ENCODE results near the gene ACTC1. TPM values are rescaled to one million over a fixed set of nuclear protein-coding genes. Genes with fewer than 3 reads are reported as not detected.

Gene ACTC1
- polyA plus RNA-seq, 3 donors = not detected

GRCh38 chr15:34759992-34760391 lies 35.4 kb downstream of the ACTC1 start:
- Histone ChIP-seq H3K4me3 (replicated peaks in 1 of 3; ENCODE audit: low read depth in 2 of 3, low read length in 3 of 3) (no peak overlapping the region), H3K27ac (ENCODE audit: low read depth in 1 of 2, low read length in 2 of 2) (no peak overlapping the region), H3K9ac (ENCODE audit: insufficient read depth, low read length, poor library complexity, severe bottlenecking) (no peak overlapping the region), H3K36me3 (replicated peaks in 1 of 2; ENCODE audit: control insufficient read depth in 1 of 2, insufficient read depth in 2 of 2, low read length in 2 of 2) (no peaks in the 10 kb centered on the region), H2AFZ (ENCODE audit: insufficient read depth, low read depth, low read length, poor library complexity, severe bottlenecking) (no peak overlapping the region), H4K20me1 (ENCODE audit: insufficient read depth, low read length) (no peaks in the 10 kb centered on the region), H3K27me3 (ENCODE audit: control insufficient read depth in 2 of 2, insufficient read depth in 2 of 2, low read length in 2 of 2) (peaks cover 27 to 36% of the 10 kb centered on the region in 2 donors), H3K4me1 (ENCODE audit: control insufficient read depth in 1 of 2, insufficient read depth in 2 of 2, low read length in 2 of 2) (no peaks in the 10 kb centered on the region), H3K79me2 (ENCODE audit: insufficient read depth, low read length) (no peaks in the 10 kb centered on the region), H3K4me2 (replicated peaks; ENCODE audit: extremely low read depth, low read length, poor library complexity, severe bottlenecking) (no peak overlapping the region), H3K9me3 (replicated peaks in 1 of 2; ENCODE audit: control insufficient read depth in 1 of 2, insufficient read depth in 1 of 2, low read length in 2 of 2) (peaks cover 0 to 7% of the 10 kb centered on the region in 2 donors)
- no peaks in the 10 kb centered on the region for H3K4me1 Mint-ChIP-seq
- no peak overlapping the region for H3K27ac Mint-ChIP-seq
- no peak overlapping the region for H3K4me3 Mint-ChIP-seq
- intact Hi-C loops (cut with micrococcal nuclease) = no loop called here
- H3K27me3 Mint-ChIP-seq (ENCODE audit: low read depth in 3 of 3) = peaks cover 32 to 39% (median 33%) of the 10 kb centered on the region in 3 donors
- no peak for DNase-seq
- peaks cover 0 to 5% (median 4%) of the 10 kb centered on the region in 7 donors for H3K9me3 Mint-ChIP-seq
- WGBS (ENCODE audit: insufficient coverage) = 88% methylated on average over 2 of the region's 2 CpGs
- TF ChIP-seq, protein P1, sequence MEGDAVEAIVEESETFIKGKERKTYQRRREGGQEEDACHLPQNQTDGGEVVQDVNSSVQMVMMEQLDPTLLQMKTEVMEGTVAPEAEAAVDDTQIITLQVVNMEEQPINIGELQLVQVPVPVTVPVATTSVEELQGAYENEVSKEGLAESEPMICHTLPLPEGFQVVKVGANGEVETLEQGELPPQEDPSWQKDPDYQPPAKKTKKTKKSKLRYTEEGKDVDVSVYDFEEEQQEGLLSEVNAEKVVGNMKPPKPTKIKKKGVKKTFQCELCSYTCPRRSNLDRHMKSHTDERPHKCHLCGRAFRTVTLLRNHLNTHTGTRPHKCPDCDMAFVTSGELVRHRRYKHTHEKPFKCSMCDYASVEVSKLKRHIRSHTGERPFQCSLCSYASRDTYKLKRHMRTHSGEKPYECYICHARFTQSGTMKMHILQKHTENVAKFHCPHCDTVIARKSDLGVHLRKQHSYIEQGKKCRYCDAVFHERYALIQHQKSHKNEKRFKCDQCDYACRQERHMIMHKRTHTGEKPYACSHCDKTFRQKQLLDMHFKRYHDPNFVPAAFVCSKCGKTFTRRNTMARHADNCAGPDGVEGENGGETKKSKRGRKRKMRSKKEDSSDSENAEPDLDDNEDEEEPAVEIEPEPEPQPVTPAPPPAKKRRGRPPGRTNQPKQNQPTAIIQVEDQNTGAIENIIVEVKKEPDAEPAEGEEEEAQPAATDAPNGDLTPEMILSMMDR (IDR thresholded peaks at IDR 0.05) = no peak
- H3K36me3 Mint-ChIP-seq = no peaks in the 10 kb centered on the region

- H3K9me3 ChIP-seq (replicated peaks in 1 of 2; ENCODE audit: control insufficient read depth in 1 of 2, insufficient read depth in 1 of 2, low read length in 2 of 2) = peaks cover 0 to 7% of the 10 kb centered on the region in 2 donors
- no peaks in the 10 kb centered on the region for H3K4me1 ChIP-seq (ENCODE audit: control insufficient read depth in 1 of 2, insufficient read depth in 2 of 2, low read length in 2 of 2)
- no peaks in the 10 kb centered on the region for H3K36me3 ChIP-seq (replicated peaks in 1 of 2; ENCODE audit: control insufficient read depth in 1 of 2, insufficient read depth in 2 of 2, low read length in 2 of 2)
- WGBS (ENCODE audit: insufficient coverage) = 88% methylated on average over 2 of the region's 3 CpGs
- no peak for DNase-seq
- no peak overlapping the region for H3K4me2 ChIP-seq (replicated peaks; ENCODE audit: extremely low read depth, low read length, poor library complexity, severe bottlenecking)
- no peak overlapping the region for H2AFZ ChIP-seq (ENCODE audit: insufficient read depth, low read depth, low read length, poor library complexity, severe bottlenecking)
- TF ChIP-seq, protein P1 (IDR thresholded peaks at IDR 0.05) = no peak
- no peak overlapping the region for H3K4me3 Mint-ChIP-seq
- no peak overlapping the region for H3K4me3 ChIP-seq (replicated peaks in 1 of 3; ENCODE audit: low read depth in 2 of 3, low read length in 3 of 3)
- no peaks in the 10 kb centered on the region for H3K4me1 Mint-ChIP-seq
- peaks cover 0 to 5% (median 3%) of the 10 kb centered on the region in 7 donors for H3K9me3 Mint-ChIP-seq
- no peak overlapping the region for H3K27ac ChIP-seq (ENCODE audit: low read depth in 1 of 2, low read length in 2 of 2)
- no peak overlapping the region for H3K27ac Mint-ChIP-seq
- peaks cover 34 to 46% (median 36%) of the 10 kb centered on the region in 3 donors for H3K27me3 Mint-ChIP-seq (ENCODE audit: low read depth in 3 of 3)
- H3K9ac ChIP-seq (ENCODE audit: insufficient read depth, low read length, poor library complexity, severe bottlenecking) = no peak overlapping the region
- H3K79me2 ChIP-seq (ENCODE audit: insufficient read depth, low read length) = no peaks in the 10 kb centered on the region
- intact Hi-C loops (cut with micrococcal nuclease) = no loop called here
- peaks cover 29 to 40% of the 10 kb centered on the region in 2 donors for H3K27me3 ChIP-seq (ENCODE audit: control insufficient read depth in 2 of 2, insufficient read depth in 2 of 2, low read length in 2 of 2)
- H4K20me1 ChIP-seq (ENCODE audit: insufficient read depth, low read length) = no peaks in the 10 kb centered on the region
- no peaks in the 10 kb centered on the region for H3K36me3 Mint-ChIP-seq
Observed at GRCh38 chr15:34759347-34759746, 36.0 kb downstream of the ACTC1 start.

Measured in CD14-positive monocyte (primary cell).